ENCODE measurements around the gene KIFC3.

- no peak for TF ChIP-seq POLR2A (IDR thresholded peaks at IDR 0.05; ENCODE audit: extremely low read depth, insufficient read length)
- TF ChIP-seq CTCF (IDR thresholded peaks at IDR 0.05; ENCODE audit: low read depth, low read length), result no peak
- TF ChIP-seq MAX (IDR thresholded peaks at IDR 0.05; ENCODE audit: low read depth, low read length), result no peak
Observed at GRCh38 chr16:57743458-57743857, 58.8 kb downstream of the KIFC3 start.
